ENCODE data around the gene PEBP1.
A peak's percentile ranks its signal among the peaks of the same experiment; 100 is the strongest.

PEBP1 gene

GRCh38 chr12:118137148-118137678 lies 1.3 kb downstream of the PEBP1 start:
- DNase-seq: no peak

GRCh38 chr12:118140825-118141224 lies 4.9 kb downstream of the PEBP1 start:
- no peak for DNase-seq

- no peak for DNase-seq
Observed at GRCh38 chr12:118144499-118144898, 8.6 kb downstream of the PEBP1 start.

- no peak for DNase-seq
Observed at GRCh38 chr12:118145113-118145797, 9.3 kb downstream of the PEBP1 start.

- no peak for DNase-seq
Observed at GRCh38 chr12:118145798-118146156, 9.9 kb downstream of the PEBP1 start.

GRCh38 chr12:118148287-118148686 lies 12.4 kb downstream of the PEBP1 start:
- no peak for DNase-seq

GRCh38 chr12:118150625-118151024 lies 14.7 kb downstream of the PEBP1 start:
- DNase-seq: no peak

- DNase-seq: no peak
Observed at GRCh38 chr12:118151755-118152154, 15.8 kb downstream of the PEBP1 start.

GRCh38 chr12:118160536-118160935 lies 24.6 kb downstream of the PEBP1 start:
- DNase-seq: no peak

- no peak for DNase-seq
Observed at GRCh38 chr12:118164798-118165486, 29.0 kb downstream of the PEBP1 start.

GRCh38 chr12:118166946-118167345 lies 31.0 kb downstream of the PEBP1 start:
- no peak for DNase-seq

GRCh38 chr12:118175823-118176447 lies 40.0 kb downstream of the PEBP1 start:
- DNase-seq: no peak

GRCh38 chr12:118183155-118183554 lies 47.2 kb downstream of the PEBP1 start:
- no peak for DNase-seq

GRCh38 chr12:118183711-118184110 lies 47.8 kb downstream of the PEBP1 start:
- DNase-seq: no peak

GRCh38 chr12:118185602-118186397 lies 49.9 kb downstream of the PEBP1 start:
- DNase-seq: no peak

- no peak for DNase-seq
Observed at GRCh38 chr12:118187751-118188435, 52.0 kb downstream of the PEBP1 start.

- no peak for DNase-seq
Observed at GRCh38 chr12:118188690-118189371, 52.9 kb downstream of the PEBP1 start.

- DNase-seq: peak; percentile 42
Observed at GRCh38 chr12:118189741-118190191, 53.8 kb downstream of the PEBP1 start.

- DNase-seq: no peak
Observed at GRCh38 chr12:118190266-118190665, 54.3 kb downstream of the PEBP1 start.

GRCh38 chr12:118193477-118193876 lies 57.6 kb downstream of the PEBP1 start:
- no peak for DNase-seq

GRCh38 chr12:118193958-118194357 lies 58.0 kb downstream of the PEBP1 start:
- no peak for DNase-seq
